ENCODE data around the gene GBF1.
"Not testable (repeated sequence)": the region's sequence is repeated elsewhere in the genome, so short reads cannot be mapped to it uniquely, and the experiment has no call there.

Gene GBF1

GRCh38 chr10:102241444-102242117 is 3.8 kb upstream of the GBF1 start, which contains the start of gene PITX3:
Gene PITX3 (minus strand): TSS chr10:102241512. CDS start chr10:102232080, 9,432 bp downstream.
- no peak for DNase-seq (ENCODE audit: low read depth)
- peak within 1 kb of the TSS; percentile 47 for H3K4me3 ChIP-seq (ENCODE audit: low read depth, low read length)
- TF ChIP-seq CTCF (IDR thresholded peaks at IDR 0.05; ENCODE audit: control insufficient read depth, extremely low read depth, insufficient read depth), result no peak

DNA sequence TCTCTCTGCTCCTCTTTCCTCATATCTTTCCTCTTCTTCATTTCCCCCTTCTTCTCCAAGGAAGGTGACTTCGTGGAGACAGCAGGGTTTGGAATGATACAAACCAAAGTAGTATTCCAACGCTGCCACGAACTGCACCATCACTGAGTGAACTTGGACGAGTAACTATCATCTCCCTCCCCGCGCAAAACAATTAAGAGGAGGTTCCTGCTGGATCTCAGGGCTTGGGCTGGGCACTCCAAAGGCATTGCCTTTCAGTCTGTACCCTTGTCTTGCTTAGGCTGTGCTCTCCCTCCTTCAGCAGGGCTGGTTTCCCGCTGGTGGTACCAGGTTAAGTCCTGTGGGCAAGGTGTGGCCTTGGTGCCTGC is 3.2 kb upstream of the GBF1 start:
- peak overlapping the region; percentile 47 for H3K4me3 ChIP-seq (ENCODE audit: low read depth, low read length)
- TF ChIP-seq CTCF (IDR thresholded peaks at IDR 0.05; ENCODE audit: control insufficient read depth, extremely low read depth, insufficient read depth), result no peak
- no peak for DNase-seq (ENCODE audit: low read depth)

DNA sequence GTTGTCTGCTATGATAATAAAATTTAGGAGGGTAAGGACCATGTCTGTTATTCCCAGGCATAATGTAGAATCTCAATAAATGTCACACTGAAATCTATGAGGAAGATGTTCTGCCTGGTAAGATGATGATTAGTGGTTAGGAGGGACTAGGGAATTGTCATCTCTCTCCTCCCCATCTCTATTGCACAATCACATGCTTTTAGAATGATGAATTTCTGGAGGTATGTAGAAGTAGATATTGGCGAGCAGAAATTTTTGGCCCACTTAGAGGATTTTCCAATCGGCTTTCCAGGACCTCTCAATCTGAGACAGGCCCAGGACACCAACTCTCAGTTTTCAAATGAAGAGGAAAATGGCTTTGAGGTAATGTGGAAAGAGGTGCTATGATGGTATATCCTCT is 2.0 kb upstream of the GBF1 start:
- DNase-seq (ENCODE audit: low read depth), result no peak
- no peak overlapping the region for H3K4me3 ChIP-seq (ENCODE audit: low read depth, low read length)
- no peak for TF ChIP-seq CTCF (IDR thresholded peaks at IDR 0.05; ENCODE audit: control insufficient read depth, extremely low read depth, insufficient read depth)

DNA sequence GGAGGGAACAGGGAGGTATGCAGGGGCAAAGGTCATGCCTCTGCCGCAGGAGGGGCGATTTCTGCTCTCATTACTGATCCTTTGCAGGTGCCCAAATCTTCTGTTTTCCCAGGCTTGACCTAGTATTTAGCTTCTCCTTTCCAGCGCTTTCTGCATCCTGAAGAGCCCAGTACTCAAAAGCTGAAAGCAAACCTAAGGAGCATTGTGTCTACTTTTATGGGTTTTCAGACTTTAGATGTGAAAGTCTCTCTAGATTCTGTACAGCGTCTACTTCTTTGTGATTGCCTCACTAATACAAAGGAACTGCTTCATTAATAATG is 560 bp downstream of the GBF1 start:
- no peak for TF ChIP-seq CTCF (IDR thresholded peaks at IDR 0.05; ENCODE audit: control insufficient read depth, extremely low read depth, insufficient read depth)
- H3K4me3 ChIP-seq (ENCODE audit: low read depth, low read length), result peak overlapping the region; percentile 92
- DNase-seq (ENCODE audit: low read depth), result no peak

DNA sequence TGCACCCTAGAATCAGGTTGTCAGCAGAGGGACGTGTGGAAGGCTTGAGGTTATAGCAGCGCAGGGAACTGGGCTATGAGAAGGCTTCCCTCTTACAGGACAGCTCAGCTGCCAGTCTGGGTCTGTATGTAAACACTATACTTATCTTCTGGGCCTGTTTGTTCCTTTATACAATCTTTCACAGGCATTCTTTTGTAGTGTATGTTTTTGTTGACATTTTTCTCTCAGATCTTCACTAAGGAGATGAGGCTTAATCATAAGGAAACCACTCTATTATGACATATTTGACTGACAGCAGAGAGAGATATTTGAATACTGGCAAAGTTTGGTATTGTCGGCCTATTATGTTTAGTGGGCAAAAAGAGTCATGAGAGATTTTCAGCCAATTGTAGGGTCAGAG is 929 bp downstream of the GBF1 start:
- H3K4me3 ChIP-seq (ENCODE audit: low read depth, low read length), result peak overlapping the region; percentile 92
- TF ChIP-seq CTCF (IDR thresholded peaks at IDR 0.05; ENCODE audit: control insufficient read depth, extremely low read depth, insufficient read depth), result no peak
- no peak for DNase-seq (ENCODE audit: low read depth)

- DNase-seq (ENCODE audit: low read depth), result peak; percentile 79
- TF ChIP-seq CTCF (IDR thresholded peaks at IDR 0.05; ENCODE audit: control insufficient read depth, extremely low read depth, insufficient read depth), result no peak
- peak overlapping the region; percentile 8 for H3K4me3 ChIP-seq (ENCODE audit: low read depth, low read length)
Measured at GRCh38 chr10:102247734-102248133, 2.4 kb downstream of the GBF1 start.

DNA sequence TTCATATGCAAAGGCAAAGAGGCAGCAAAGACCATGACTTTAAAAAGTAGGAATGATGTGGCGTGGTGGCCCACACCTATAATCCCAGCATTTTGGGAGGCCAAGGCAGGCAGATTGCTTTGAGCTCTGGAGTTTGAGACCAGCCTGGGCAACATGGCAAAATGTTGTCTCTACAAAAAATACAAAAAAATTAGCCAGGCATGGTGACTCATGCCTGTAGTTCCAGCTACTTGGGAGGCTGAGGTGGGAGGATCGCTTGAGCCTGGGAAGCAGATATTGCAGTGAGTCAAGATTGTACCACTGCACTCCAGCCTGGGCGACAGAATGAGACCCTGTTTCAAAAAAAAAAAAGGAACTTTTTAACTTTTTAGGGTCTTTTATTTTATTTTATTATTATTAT is 7.2 kb downstream of the GBF1 start:
- DNase-seq (ENCODE audit: low read depth); H3K4me3 ChIP-seq (ENCODE audit: low read depth, low read length): not testable (repeated sequence)
